ENCODE measurements around the gene MMP15.

MMP15 gene

DNA sequence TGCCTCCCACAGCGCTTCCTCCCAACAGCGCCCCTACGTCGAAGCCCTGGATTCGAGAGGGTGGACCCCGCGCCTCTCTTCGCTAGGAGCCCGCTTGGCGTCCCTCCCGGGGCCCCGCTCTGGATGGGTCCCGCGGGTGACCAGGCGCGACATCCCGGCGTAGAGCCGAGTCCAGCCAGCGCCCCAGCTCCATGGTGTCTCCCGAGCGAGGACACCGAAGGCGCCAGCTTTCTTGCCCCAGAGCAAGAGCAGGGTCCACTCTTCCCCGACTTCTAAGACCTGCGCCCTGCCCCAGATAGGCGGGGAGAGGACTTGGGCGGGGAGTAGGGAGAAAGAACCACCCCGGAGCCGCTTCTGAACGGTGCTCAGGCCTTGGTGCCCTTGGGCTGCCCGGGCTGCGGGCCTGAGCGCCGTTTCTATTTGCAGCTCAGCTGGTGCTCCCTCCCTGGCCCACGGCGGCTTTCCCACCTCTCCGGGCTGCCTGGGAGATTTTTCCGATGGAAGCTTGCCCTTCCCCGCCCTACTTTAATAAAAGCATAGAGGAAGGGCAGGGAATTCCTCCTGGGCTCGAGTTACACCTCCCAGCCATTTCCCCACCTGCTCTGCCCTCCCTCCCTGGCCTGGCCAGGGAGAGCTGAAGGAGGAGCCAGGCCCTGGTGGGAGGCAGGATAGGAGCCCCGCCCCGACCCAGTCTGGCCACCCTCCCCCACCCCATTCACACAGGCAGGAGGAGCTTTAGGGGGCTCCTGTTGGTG is 1.8 kb downstream of the MMP15 start:
- in situ Hi-C loops (cut with HindIII; ENCODE audit: low sequenced_read_pairs), result no loop called here
- no peak for DNase-seq (ENCODE audit: low read depth)
- peak overlapping the region; percentile 48 for H3K4me3 ChIP-seq (ENCODE audit: low read depth, low read length)
- TF ChIP-seq, protein P1, sequence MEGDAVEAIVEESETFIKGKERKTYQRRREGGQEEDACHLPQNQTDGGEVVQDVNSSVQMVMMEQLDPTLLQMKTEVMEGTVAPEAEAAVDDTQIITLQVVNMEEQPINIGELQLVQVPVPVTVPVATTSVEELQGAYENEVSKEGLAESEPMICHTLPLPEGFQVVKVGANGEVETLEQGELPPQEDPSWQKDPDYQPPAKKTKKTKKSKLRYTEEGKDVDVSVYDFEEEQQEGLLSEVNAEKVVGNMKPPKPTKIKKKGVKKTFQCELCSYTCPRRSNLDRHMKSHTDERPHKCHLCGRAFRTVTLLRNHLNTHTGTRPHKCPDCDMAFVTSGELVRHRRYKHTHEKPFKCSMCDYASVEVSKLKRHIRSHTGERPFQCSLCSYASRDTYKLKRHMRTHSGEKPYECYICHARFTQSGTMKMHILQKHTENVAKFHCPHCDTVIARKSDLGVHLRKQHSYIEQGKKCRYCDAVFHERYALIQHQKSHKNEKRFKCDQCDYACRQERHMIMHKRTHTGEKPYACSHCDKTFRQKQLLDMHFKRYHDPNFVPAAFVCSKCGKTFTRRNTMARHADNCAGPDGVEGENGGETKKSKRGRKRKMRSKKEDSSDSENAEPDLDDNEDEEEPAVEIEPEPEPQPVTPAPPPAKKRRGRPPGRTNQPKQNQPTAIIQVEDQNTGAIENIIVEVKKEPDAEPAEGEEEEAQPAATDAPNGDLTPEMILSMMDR (IDR thresholded peaks at IDR 0.05; ENCODE audit: low read depth, low read length, missing control alignments), result no peak

DNA sequence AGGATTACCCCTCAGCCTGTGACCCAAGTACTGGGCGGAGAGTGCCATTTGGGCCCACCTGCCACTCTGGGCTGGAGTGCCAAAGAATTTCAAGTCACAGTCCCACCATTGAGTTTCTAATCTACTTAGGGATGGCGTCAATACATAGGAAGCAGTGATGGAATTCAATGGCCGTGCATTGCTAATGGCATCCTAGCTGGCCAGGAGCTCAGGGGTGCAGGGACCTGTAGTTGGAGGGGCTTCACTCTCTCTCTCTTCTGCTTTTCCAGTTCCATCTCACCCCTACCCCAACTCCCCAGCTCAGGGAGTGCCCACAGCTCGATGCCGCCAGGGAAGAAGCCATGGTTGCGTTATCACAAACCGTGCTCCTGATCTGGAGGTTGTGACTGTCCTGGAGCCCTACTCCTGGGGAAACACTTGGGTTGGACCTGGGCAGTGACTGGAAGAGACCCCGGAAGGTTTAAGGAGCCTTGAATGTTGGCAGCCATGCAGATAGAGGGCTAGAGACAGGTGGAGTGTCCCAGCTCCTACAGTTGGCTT is 2.4 kb downstream of the MMP15 start:
- no peak overlapping the region for H3K4me3 ChIP-seq (ENCODE audit: low read depth, low read length)
- TF ChIP-seq, protein P1 (IDR thresholded peaks at IDR 0.05; ENCODE audit: low read depth, low read length, missing control alignments), result no peak
- in situ Hi-C loops (cut with HindIII; ENCODE audit: low sequenced_read_pairs), result no loop called here
- no peak for DNase-seq (ENCODE audit: low read depth)

DNA sequence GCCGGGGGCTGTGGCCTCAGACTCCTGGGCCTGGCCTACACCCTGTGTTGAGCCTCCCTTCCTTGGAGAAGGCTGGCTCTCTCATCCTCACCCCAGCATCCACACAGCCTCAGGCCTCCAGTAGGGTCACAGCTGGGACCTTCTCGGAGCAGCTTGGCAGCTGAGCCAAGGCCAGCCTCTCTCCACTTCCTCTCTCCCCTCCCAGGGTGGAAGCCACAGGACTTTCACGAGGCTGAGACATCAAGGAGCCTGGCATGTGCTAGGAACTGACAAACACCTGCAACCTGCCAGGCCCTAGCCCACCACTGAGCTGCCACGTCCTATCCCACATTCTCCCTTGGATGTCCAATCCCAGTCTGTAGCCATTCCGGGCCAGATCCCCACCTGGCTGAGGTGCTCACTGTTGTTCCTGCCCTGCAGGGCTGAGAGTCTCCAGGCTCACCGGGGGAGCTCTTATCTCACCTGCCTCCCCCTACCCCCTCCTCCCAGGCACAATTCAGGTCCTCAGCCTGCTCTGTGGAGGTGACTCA is 3.1 kb downstream of the MMP15 start:
- DNase-seq (ENCODE audit: low read depth), result no peak
- TF ChIP-seq, protein P1 (IDR thresholded peaks at IDR 0.05; ENCODE audit: low read depth, low read length, missing control alignments), result no peak
- in situ Hi-C loops (cut with HindIII; ENCODE audit: low sequenced_read_pairs), result no loop called here

DNA sequence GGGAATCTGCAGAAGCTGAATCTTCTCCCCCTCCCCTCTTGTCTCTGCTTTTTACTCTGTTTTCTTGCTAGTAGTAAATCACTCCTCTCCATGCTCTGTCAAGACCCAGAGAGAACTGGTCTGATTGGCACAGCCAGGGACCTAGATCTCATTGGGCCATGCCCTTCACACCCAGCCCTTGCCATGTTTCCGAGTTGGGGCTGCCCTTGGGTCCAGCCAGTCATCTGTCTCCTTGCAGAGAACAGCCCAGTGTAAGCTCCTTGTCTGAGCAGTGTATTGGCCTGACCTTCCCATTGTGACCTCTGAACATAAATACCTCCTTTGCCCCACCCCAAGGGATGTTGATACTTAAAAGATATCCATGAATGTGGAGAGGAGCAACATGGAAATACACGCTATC is 3.9 kb downstream of the MMP15 start:
- H3K4me3 ChIP-seq (ENCODE audit: low read depth, low read length), result no peak overlapping the region
- in situ Hi-C loops (cut with HindIII; ENCODE audit: low sequenced_read_pairs), result no loop called here
- no peak for DNase-seq (ENCODE audit: low read depth)
- TF ChIP-seq, protein P1 (IDR thresholded peaks at IDR 0.05; ENCODE audit: low read depth, low read length, missing control alignments), result no peak

More for the DNA sequence above, 3.1 kb downstream of the MMP15 start:
- no peak overlapping the region for H3K4me3 ChIP-seq (ENCODE audit: low read depth, low read length)

DNA sequence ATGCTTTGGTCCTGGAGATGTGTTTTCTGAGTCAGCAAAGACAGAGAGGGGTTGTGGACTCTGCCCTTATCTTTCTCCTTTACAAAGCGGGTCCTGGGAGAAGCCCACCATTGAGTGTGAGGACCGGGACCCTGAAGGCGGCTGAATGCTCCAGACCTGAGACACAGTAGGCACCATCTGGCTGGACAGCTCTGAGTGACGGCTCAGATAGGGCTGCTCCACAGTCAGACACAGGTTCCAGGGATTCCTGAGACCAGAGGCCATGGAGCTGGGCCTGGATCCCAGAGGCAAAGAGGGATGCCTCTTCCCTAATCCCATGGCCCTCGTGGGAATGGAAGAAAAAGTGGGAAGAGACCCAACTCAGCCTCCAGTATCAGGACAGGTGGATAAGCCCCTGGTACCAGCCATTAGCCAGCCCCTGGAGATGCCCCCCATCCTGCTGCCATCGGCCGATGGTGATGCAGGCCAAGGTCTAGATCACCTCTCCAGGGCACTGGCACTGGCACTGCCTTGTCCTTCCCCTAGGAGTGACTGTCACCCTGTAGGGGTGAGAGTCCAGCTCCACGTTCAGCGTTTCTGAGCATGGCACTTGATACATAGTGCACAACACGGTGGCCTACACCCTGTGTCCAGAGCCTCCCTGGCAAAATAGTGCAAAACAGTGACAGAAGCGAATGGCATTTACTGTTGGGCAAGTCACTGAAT is 4.7 kb downstream of the MMP15 start:
- in situ Hi-C loops (cut with HindIII; ENCODE audit: low sequenced_read_pairs), result loop anchor here (5.0 kb wide), 1 partner anchor 92 kb away; no protein-coding TSS in a partner anchor
- TF ChIP-seq, protein P1 (IDR thresholded peaks at IDR 0.05; ENCODE audit: low read depth, low read length, missing control alignments), result no peak
- H3K4me3 ChIP-seq (ENCODE audit: low read depth, low read length), result no peak overlapping the region
- no peak for DNase-seq (ENCODE audit: low read depth)

DNA sequence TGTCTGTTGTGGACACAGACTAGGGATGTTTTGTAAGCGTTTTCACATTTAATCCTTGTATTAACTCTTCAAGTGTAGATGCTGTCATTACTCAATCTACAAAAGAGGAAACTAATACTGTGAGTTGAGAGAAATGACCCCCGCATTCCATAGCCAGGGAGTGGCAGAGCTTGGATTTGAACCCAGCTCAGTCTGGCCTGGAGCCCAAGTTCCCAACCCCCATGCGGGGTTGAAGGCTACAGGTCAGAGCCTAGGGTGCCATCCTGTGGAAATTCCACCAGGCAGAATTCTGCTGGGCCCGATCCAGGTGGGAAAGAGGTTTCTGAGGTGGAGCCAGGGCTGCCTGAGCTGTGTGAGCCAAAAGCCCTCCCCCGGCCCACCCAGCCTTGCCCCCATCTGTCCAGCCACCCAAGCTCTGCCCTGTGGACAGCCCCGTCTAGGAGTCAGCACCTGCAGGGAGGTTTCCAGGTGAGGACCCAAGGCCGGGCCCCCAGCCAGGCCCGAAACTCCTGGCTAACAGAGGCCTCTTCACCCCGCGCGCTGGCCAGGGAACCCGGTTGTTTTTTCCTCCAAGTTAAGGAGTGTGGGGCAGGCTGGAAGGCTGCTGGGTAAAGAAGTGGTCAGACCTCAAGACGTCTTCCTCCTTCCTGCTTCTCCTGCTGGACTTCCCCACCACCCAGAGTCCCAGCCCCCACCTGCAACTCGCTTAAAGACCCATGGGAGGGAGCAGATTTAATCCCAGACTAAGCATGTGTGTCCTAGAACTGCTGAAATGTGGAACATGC is 5.7 kb downstream of the MMP15 start:
- no peak for DNase-seq (ENCODE audit: low read depth)
- in situ Hi-C loops (cut with HindIII; ENCODE audit: low sequenced_read_pairs), result loop anchor here (5.0 kb wide), 1 partner anchor 91 kb away; no protein-coding TSS in a partner anchor
- no peak overlapping the region for H3K4me3 ChIP-seq (ENCODE audit: low read depth, low read length)
- TF ChIP-seq, protein P1 (IDR thresholded peaks at IDR 0.05; ENCODE audit: low read depth, low read length, missing control alignments), result no peak

Measured in astrocyte of the cerebellum (primary cell).